Keratinocyte (primary cell): ENCODE data around the gene NR2C2AP. TPM values are rescaled to one million over a fixed set of nuclear protein-coding genes. Genes with fewer than 3 reads are reported as not detected.

Experiments
- DNase-seq: peaks from one replicate; pipeline ENCODE4 v3.0.0-alpha.2; 2011; ENCODE audit warnings: low read depth, missing footprints, low spot score
- FAIRE-seq: peaks from 2 replicates; lab custom pipeline; 2011; peaks lifted over from hg19 to GRCh38; lab: Jason Lieb, UNC
- H2AFZ ChIP-seq: 2 replicates; pipeline ENCODE4 v1.6.0; 2012; ENCODE audit warnings: low read length, control low read depth, inconsistent platforms; ENCODE audit not compliant: control insufficient read depth
- H3K27ac ChIP-seq: 2 replicates; pipeline ENCODE4 v1.5.1; 2011; ENCODE audit warnings: low read length; ENCODE audit not compliant: control insufficient read depth, insufficient read depth
- H3K27me3 ChIP-seq: 3 replicates; pipeline ENCODE4 v1.6.0; 2011; ENCODE audit warnings: low read length; ENCODE audit not compliant: control insufficient read depth, insufficient read depth; ENCODE audit errors: extremely low read depth
- H3K36me3 ChIP-seq, 2 experiments: 2 replicates in 1 of 2; 3 replicates in 1 of 2; pipeline ENCODE4 v1.5.1; 2011; ENCODE audit warnings: low read length in 2 of 2, mild to moderate bottlenecking in 1 of 2; ENCODE audit not compliant: control insufficient read depth in 2 of 2, insufficient read depth in 2 of 2; ENCODE audit errors: extremely low read depth in 1 of 2
- H3K4me1 ChIP-seq: 3 replicates; pipeline ENCODE4 v1.5.1; 2011; ENCODE audit warnings: low read length; ENCODE audit not compliant: control insufficient read depth, insufficient read depth; ENCODE audit errors: extremely low read depth
- H3K4me2 ChIP-seq: 3 replicates; pipeline ENCODE4 v1.6.0; 2011; ENCODE audit warnings: low read depth, low read length; ENCODE audit not compliant: control insufficient read depth, insufficient read depth; ENCODE audit errors: extremely low read depth
- H3K4me3 ChIP-seq, 3 experiments: fragments of 200-600 bp in 1 of 3; sonication (generic) in 1 of 3; 2 replicates in 2 of 3; 3 replicates in 1 of 3; pipeline ENCODE4 v1.5.1; 2011 to 2016; ENCODE audit warnings: low read length in 3 of 3, mild to moderate bottlenecking in 3 of 3, control low read depth in 2 of 3, inconsistent platforms in 1 of 3, low read depth in 1 of 3, mixed read lengths in 1 of 3, mixed run types in 1 of 3, moderate library complexity in 1 of 3; ENCODE audit not compliant: control insufficient read depth in 2 of 3, insufficient read depth in 2 of 3; ENCODE audit errors: extremely low read depth in 1 of 3
- H3K79me2 ChIP-seq: 2 replicates; pipeline ENCODE4 v1.6.0; 2012; ENCODE audit warnings: low read length; ENCODE audit not compliant: control insufficient read depth, insufficient read depth
- H3K9ac ChIP-seq: 3 replicates; pipeline ENCODE4 v1.6.0; 2011; ENCODE audit warnings: low read length; ENCODE audit not compliant: control insufficient read depth, insufficient read depth; ENCODE audit errors: extremely low read depth
- H3K9me1 ChIP-seq: 3 replicates; pipeline ENCODE4 v1.6.0; 2011; ENCODE audit warnings: low read length; ENCODE audit not compliant: control insufficient read depth, insufficient read depth; ENCODE audit errors: extremely low read depth
- H3K9me3 ChIP-seq: 2 replicates; pipeline ENCODE4 v1.5.1; 2012; ENCODE audit warnings: low read depth, low read length; ENCODE audit not compliant: control insufficient read depth
- H4K20me1 ChIP-seq: 3 replicates; pipeline ENCODE4 v1.6.0; 2011; ENCODE audit warnings: low read length; ENCODE audit not compliant: control insufficient read depth, insufficient read depth; ENCODE audit errors: extremely low read depth
- CTCF ChIP-seq, 3 experiments: IDR thresholded peaks in 1 of 3; conservative IDR thresholded peaks in 1 of 3; optimal IDR thresholded peaks in 1 of 3; 2 replicates in 2 of 3; 3 replicates in 1 of 3; pipeline versions ENCODE3 to v1.5.1; 2011; ENCODE audit warnings: low read length in 3 of 3, mild to moderate bottlenecking in 3 of 3, moderate library complexity in 2 of 3, control low read depth in 1 of 3, inconsistent platforms in 1 of 3; ENCODE audit not compliant: insufficient read depth in 2 of 3; ENCODE audit errors: extremely low read depth in 1 of 3
- EZH2 ChIP-seq: IDR thresholded peaks from one replicate; pipeline ENCODE4 v1.6.1; 2012; ENCODE audit warnings: inconsistent platforms, mild to moderate bottlenecking, low read length, moderate library complexity
- dilution Hi-C: fragments of 300-500 bp; cut with MboI; formaldehyde crosslinking; loops from one replicate; pipeline ENCODE4 v1.7.0; 2020; ENCODE audit warnings: low sequenced_read_pairs; ENCODE audit not compliant: extremely low pct_ligation_motif_present
- polyA plus RNA-seq, 5 experiments: library from polyadenylated mRNA; depleted of rRNA in 3 of 5; stranded (reverse) in 3 of 5; stranded (forward) in 1 of 5; unstranded in 1 of 5; fragments of >200 nt; gene quantifications; 1 replicate in 1 of 5; 2 replicates in 3 of 5; 3 replicates in 1 of 5; pipeline versions ENCODE4 v1.2.1 to v1.2.3, GENCODE V29; 2011 to 2012; ENCODE audit warnings: missing spikeins in 2 of 5, low read depth in 1 of 5, low replicate concordance in 1 of 5

Gene NR2C2AP
- polyA plus RNA-seq, 1 donor (not counting 4 experiments of a cell fraction or from before 2014, with no cell fraction given), result 12.3 TPM

GRCh38 chr19:19155495-19156219 lies 47.6 kb downstream of the NR2C2AP start:
- no peak for DNase-seq
- Histone ChIP-seq H4K20me1 (no peaks in the 10 kb centered on the region), H3K4me3 (no peak overlapping the region), H3K9me3 (no peaks in the 10 kb centered on the region), H3K27me3 (no peaks in the 10 kb centered on the region), H3K9ac (no peak overlapping the region), H3K4me1 (no peaks in the 10 kb centered on the region), H2AFZ (no peak overlapping the region), H3K27ac (no peak overlapping the region), H3K36me3 (no peaks in the 10 kb centered on the region), H3K4me2 (no peak overlapping the region), H3K79me2 (no peaks in the 10 kb centered on the region), H3K9me1 (no peaks in the 10 kb centered on the region)
- dilution Hi-C loops, result no loop called here
- no peak for TF ChIP-seq CTCF (optimal IDR thresholded peaks at IDR 0.05 in 1 of 3, IDR thresholded peaks at IDR 0.05 in 1 of 3, conservative IDR thresholded peaks at IDR 0.05 in 1 of 3; ENCODE audit: extremely low read depth in 1 of 3, insufficient read depth in 2 of 3, low read length in 3 of 3)
- no peak for FAIRE-seq

GRCh38 chr19:19154768-19155494 lies 48.3 kb downstream of the NR2C2AP start:
- FAIRE-seq (no peak), DNase-seq (no peak)
- Histone ChIP-seq H3K27me3 (no peaks in the 10 kb centered on the region), H3K9ac (no peak overlapping the region), H3K79me2 (no peaks in the 10 kb centered on the region), H3K4me3 (no peak overlapping the region), H2AFZ (no peak overlapping the region), H3K9me1 (no peaks in the 10 kb centered on the region), H3K36me3 (no peaks in the 10 kb centered on the region), H4K20me1 (no peaks in the 10 kb centered on the region), H3K27ac (no peak overlapping the region), H3K4me2 (no peak overlapping the region), H3K9me3 (no peaks in the 10 kb centered on the region), H3K4me1 (no peaks in the 10 kb centered on the region)
- dilution Hi-C loops, result no loop called here
- TF ChIP-seq EZH2 (no peak), CTCF (optimal IDR thresholded peaks at IDR 0.05 in 1 of 3, IDR thresholded peaks at IDR 0.05 in 1 of 3, conservative IDR thresholded peaks at IDR 0.05 in 1 of 3; ENCODE audit: extremely low read depth in 1 of 3, insufficient read depth in 2 of 3, low read length in 3 of 3) (no peak)
